GM20000 (cell line): ENCODE data around the gene MGAT3.

ENCODE experiments used
- DNase-seq: peaks from one replicate; pipeline ENCODE4 v3.0.0; 2012; ENCODE audit warnings: low spot score
- TF ChIP-seq, protein P1 (sequence below): IDR thresholded peaks from 2 replicates; pipeline ENCODE4 v1.5.1; 2012; ENCODE audit warnings: mild to moderate bottlenecking, control low read depth; ENCODE audit errors: extremely low read depth, missing control alignments

Gene MGAT3

DNA sequence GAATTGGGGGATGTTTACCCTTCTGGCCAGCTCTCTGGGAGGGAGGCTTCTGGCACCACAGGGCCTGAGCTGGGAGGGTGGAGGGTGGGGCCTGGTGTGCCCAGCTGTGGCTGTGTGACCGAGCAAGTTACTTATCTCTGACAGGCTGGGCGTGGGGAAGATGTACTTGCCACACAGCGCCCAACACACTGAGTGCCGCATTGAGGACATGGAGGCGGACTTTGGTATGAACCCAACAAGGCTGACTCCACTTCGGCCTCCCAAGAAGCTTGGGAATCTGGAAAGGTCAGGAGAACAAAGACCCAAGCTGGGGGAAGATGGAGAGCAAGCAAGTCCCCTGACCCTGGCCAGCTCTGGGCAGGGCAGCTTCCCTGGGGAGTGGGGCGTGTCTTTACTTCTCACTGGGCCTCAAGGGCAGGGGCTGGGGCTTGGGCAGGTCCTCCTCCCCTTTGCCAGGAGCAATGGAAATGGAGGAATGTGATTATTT is 2.4 kb upstream of the MGAT3 start:
- TF ChIP-seq, protein P1, sequence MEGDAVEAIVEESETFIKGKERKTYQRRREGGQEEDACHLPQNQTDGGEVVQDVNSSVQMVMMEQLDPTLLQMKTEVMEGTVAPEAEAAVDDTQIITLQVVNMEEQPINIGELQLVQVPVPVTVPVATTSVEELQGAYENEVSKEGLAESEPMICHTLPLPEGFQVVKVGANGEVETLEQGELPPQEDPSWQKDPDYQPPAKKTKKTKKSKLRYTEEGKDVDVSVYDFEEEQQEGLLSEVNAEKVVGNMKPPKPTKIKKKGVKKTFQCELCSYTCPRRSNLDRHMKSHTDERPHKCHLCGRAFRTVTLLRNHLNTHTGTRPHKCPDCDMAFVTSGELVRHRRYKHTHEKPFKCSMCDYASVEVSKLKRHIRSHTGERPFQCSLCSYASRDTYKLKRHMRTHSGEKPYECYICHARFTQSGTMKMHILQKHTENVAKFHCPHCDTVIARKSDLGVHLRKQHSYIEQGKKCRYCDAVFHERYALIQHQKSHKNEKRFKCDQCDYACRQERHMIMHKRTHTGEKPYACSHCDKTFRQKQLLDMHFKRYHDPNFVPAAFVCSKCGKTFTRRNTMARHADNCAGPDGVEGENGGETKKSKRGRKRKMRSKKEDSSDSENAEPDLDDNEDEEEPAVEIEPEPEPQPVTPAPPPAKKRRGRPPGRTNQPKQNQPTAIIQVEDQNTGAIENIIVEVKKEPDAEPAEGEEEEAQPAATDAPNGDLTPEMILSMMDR = no peak
- no peak for DNase-seq

DNA sequence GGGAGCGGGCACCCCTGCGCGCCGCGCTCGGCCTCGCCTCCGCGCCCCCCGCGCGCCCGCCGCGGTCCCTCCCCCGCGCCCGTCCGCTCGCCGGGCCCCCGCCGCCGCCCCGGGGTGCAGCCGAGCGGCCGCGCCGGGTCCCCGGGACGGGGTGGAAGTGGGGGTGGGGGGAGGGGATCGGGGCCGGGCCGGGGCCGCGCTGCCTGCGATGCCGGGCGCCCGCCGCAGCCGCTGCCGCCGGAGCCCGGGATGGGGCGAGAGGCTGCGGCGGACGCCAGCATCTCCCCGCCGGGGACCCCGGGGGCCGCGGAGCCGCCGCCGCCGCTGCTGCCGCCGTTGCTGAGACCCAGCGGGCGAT is 365 bp downstream of the MGAT3 start:
- peak; percentile 82 for DNase-seq
- TF ChIP-seq, protein P1 = no peak

DNA sequence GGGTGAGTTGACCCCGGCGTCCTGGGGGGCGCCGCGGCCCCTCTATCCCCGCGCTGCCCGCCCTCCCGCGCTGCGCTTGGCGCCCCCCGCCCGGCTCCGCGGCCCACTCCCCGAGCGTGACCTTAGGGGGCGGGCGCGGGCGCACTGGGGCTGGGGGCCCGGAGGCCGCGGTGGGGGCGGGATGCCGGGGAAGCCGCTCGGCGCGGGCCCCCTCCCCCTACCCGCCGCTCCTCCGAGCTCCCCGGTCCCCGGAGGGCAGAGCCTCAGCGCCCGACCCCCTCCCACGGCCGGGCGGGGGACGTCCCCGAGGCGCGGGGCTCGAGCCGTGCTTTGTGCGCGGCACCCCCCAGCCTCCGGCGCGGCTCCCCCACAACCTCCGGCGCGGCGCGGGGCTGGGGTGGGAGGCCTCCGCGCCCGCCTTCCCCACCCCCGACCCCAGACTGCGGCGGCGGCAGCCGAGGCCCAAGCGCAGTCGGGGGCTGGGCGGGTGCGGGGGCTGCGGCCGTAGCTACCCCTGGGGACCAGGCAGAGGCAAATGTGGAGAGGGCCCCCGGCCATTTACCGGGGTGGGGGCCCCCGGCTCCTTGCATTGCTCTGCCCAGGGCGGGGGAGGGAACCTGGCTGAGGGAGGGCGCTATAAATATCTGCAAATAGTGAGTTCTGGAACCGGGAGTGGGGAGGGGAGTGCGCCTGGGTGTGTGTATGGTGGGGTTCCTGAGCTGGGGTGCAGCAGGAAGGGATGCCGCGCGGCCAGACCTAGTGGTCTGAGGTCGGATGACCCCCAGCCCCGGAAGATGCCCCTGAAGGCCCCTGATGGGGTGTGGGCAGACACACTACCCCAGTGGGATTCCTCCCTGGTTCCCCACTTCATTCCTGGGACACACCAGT is 988 bp downstream of the MGAT3 start:
- peak; percentile 77 for DNase-seq
- TF ChIP-seq, protein P1 = no peak

DNA sequence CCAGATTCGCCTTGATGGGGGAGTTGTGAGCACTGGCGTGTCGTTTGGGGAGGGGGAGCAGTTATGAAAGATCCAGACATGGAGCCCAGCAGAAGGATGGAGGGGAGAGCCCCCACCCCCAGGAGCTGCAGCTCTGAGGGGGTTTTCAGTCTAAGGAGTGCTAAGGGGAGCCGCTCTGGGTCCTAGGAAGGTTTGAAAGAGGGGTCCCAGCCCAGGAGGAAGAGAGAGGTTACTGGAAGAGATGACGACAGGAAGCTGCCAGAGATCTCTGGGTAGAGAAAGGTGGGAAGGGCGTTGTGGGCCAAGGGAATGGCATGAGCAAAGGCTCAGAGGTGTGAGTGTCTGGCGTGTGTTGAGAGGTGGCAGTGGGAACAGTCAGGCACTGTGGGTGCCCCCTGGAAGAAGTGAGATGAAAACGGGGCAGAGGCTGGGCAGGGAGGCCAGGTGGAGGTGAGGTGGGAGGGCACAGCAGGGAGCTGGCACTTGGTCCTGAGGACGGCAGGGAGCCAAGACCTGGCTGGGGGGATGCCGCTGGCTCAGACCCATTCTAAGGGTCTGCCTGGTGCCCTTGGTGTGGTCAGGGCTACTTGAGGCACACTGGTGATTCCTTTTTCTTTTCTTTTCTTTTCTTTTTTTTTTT is 1.8 kb downstream of the MGAT3 start:
- TF ChIP-seq, protein P1 = no peak
- no peak for DNase-seq

DNA sequence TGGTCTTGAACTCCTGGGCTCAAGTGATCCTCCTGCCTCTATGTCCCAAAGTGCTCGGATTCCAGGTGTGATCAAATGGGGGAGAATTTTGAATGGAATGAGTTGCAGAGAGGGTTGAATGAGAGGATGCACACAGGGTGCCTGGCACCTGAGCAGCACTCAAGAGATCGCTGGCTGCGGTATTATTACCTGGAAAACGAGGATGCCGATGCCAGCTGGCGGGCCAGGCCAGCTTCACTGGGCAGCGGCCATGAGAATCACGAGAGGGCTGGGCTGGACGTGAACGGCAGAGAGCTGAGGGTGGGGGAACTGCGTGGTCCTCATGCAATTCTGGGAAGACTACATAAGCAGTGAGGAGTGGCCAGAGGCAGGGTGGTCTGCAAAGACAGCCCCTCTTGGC is 2.9 kb downstream of the MGAT3 start:
- TF ChIP-seq, protein P1 = no peak
- no peak for DNase-seq

DNA sequence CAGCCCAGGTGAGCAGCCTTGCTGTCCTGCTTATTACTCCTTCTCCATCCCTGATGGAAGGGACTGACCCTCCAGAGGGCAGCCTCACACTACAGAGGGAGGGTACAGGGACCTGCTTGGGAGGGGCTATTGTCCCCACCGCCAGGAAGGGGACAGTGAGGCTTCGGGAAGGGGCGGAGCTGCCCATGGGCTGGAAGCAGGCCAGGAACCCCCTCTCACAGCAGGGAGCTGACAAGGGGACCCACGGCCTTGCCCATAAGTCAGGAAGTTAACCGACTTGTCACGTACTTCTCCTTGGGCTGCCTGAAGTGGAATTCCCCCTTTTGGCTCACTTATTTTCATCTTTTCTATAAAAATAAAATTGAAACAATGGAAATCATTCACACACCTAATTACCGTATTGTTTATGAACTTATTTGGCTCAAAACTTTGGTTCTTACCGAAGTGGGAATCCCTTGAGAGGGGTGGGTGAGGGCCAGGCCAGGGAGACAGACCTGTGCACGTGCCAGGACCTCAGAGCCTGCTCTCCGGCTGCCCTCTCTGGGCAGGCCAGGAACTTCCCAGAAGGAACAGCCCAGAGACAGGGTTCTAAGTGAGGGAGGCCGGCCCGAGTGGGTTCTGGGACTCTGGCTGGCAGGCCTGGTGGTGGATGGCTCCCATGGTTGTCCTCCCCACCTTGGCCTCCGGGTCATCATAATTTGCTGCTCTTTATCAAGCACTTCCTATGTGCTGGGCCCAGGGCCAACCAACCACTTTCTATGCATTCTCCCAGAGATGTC is 5.8 kb downstream of the MGAT3 start:
- peak; percentile 63 for DNase-seq
- TF ChIP-seq, protein P1 = peak; percentile 8
